Raji (cell line): ENCODE measurements around the gene BSN.

ENCODE experiments used
- POLR2A ChIP-seq: IDR thresholded peaks from 2 replicates; pipeline ENCODE4 v1.6.1; 2011; ENCODE audit warnings: low read depth, low read length, control low read depth; ENCODE audit not compliant: insufficient read depth

The BSN gene

GRCh38 chr3:49553692-49554632 is at the start of gene BSN:
BSN (plus strand) TSS chr3:49554477; CDS start chr3:49554603, 126 bp downstream.
- TF ChIP-seq POLR2A: peak; percentile 70

- no peak for TF ChIP-seq POLR2A
Measured at GRCh38 chr3:49506906-49507305, 47.4 kb upstream of the BSN start.

- TF ChIP-seq POLR2A: no peak
Measured at GRCh38 chr3:49509028-49509561, 45.2 kb upstream of the BSN start.

- TF ChIP-seq POLR2A: no peak
Measured at GRCh38 chr3:49511639-49512038, 42.6 kb upstream of the BSN start.

GRCh38 chr3:49512781-49513355 is 41.4 kb upstream of the BSN start:
- TF ChIP-seq POLR2A: no peak

- no peak for TF ChIP-seq POLR2A
Measured at GRCh38 chr3:49513494-49514124, 40.7 kb upstream of the BSN start.

- TF ChIP-seq POLR2A: no peak
Measured at GRCh38 chr3:49518016-49518415, 36.3 kb upstream of the BSN start.

- TF ChIP-seq POLR2A: no peak
Measured at GRCh38 chr3:49518441-49518840, 35.8 kb upstream of the BSN start.

GRCh38 chr3:49519296-49519695 is 35.0 kb upstream of the BSN start:
- TF ChIP-seq POLR2A: no peak

- TF ChIP-seq POLR2A: no peak
Measured at GRCh38 chr3:49519916-49520385, 34.3 kb upstream of the BSN start.

GRCh38 chr3:49523756-49524747 is 30.2 kb upstream of the BSN start:
- TF ChIP-seq POLR2A: no peak

- no peak for TF ChIP-seq POLR2A
Measured at GRCh38 chr3:49529567-49529966, 24.7 kb upstream of the BSN start.

GRCh38 chr3:49530231-49530630 is 24.0 kb upstream of the BSN start:
- no peak for TF ChIP-seq POLR2A

GRCh38 chr3:49530701-49531100 is 23.6 kb upstream of the BSN start:
- TF ChIP-seq POLR2A: no peak
